Globus pallidus (tissue), 1 donor: ENCODE data around the gene HOXA4.

Experiments used
- DNase-seq: peaks from one replicate; pipeline ENCODE4 v3.0.0-alpha.2; 2015; ENCODE audit warnings: low spot score

Gene HOXA4

DNA sequence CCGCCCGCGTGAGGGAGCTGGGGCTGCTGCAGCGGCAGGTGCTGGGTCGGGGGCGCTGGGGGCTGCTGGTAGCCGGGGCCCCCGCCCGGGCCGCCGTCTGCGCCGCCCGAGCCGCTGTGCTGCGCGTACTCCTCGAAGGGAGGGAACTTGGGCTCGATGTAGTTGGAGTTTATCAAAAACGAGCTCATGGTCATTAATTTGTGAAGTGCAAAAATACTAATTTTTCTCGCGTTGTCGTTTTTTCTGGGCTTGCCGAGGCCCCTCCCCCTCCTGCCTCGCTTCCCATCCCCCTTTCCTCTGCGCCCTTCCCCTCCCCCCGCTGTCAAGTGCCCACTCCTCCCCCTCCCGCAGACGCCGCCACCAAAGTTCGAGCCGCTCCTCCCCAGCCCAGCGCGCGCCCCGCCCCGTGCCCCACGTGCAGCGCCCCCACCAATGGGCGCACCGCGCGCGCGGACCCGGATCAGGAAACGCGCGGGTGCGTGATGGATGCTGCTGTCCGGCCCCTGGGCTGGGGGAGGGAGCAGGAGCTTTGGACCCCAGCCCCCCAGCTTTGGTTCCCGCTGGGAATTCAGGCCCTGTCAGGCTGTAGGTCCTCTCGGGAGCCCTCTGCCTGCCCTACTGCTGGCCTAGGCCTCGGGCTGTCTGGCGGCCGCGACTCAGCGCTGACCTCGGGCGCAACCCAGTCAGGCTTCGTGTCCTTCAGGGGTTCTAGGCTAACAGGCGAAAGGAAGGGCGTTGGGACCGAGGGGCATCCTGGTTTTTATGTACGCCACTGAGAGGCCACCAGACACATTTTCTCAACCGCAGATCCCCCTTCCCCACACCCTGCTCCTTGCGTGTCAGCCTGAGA is at the start of gene HOXA4:
HOXA4 (minus strand) TSS at position 218 of the 850 bp plus-strand sequence; CDS start at position 194, 24 bp downstream.
- DNase-seq: peak; percentile 18

GRCh38 chr7:27179503-27180430 is 49.2 kb upstream of the HOXA4 start:
- no peak for DNase-seq

GRCh38 chr7:27179030-27179429 is 48.5 kb upstream of the HOXA4 start:
- no peak for DNase-seq

DNA sequence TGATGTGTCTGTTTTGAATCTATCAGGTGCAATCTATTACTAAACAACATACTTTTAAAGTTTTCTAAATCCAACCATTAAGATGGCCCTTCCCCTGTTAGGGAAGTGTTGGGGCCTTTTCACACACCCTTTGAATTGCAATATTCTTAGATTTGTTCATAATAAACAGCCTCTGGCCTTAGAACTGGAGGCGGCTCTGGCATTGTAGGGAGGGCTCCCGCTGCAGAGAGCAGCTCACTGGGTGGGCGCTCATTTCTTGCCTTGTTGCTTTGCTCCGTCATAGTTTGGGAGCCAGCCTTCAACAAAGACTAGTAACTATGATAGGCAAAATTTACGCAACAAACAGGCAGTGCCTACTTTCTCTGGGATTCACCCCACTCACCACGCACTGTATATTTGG is 47.8 kb upstream of the HOXA4 start:
- no peak for DNase-seq

DNA sequence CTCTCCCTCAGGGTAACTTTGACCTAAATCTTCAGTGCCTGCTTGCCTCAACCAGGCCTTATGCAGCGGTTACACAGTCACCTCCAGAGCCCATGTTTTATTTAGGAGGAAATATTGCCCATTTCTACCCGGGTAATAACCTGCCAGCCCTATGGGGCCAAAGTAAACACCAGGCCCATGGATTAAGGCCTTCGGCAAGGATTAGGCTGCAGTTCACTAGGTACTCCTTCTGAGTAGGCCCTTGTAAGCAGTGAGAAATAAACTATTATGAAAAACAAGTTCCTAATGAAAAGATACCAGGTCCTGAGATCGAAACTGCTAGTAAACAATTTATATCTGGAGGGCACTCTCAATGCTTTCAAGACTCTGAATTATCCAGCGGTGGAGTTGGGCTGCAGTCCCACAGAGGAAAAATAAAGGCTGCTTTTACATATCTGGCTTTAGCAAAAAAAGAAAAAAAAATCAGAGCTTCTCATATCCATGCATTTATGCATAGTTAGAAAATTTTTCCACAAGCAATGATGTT is 47.3 kb upstream of the HOXA4 start:
- no peak for DNase-seq

- no peak for DNase-seq
These were observed 46.6 kb upstream of the HOXA4 start for GRCh38 chr7:27176962-27177794.

- no peak for DNase-seq
These were observed 45.9 kb upstream of the HOXA4 start for GRCh38 chr7:27176524-27176845.

- DNase-seq: no peak
These were observed 45.3 kb upstream of the HOXA4 start for GRCh38 chr7:27175626-27176523.

- no peak for DNase-seq
These were observed 44.5 kb upstream of the HOXA4 start for GRCh38 chr7:27174874-27175625.

- no peak for DNase-seq
These were observed 43.7 kb upstream of the HOXA4 start, which contains the start of gene HOXA10 for GRCh38 chr7:27173956-27174873. Gene HOXA10 (minus strand): TSS chr7:27174320. CDS start chr7:27174306, 14 bp downstream.

- DNase-seq: no peak
These were observed 43.0 kb upstream of the HOXA4 start for GRCh38 chr7:27173511-27173955.

GRCh38 chr7:27172823-27173510 is 42.4 kb upstream of the HOXA4 start:
- no peak for DNase-seq

DNA sequence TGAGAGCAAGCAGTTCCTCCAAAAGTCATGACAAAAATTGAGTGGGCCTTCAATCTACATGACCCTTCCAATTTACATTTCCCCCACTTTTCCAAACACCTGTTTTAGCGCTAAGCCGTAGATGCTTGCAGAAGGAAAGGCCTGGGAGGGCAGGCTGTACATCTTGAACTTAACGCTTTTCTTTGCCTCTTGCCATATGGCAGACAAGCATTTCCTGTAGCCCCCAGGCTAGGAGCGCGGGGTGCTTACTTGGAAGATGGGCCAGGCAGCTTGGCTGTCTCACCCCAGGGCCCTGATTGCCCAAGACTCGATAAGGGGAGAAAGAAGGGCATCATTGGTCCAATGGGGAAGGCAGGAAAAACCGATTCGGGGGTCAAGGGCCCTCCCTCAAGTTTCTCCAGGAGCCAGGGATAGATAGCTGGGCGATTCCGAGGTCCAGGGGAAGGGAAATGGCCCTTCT is 41.8 kb upstream of the HOXA4 start:
- DNase-seq: no peak

GRCh38 chr7:27171637-27172314 is 41.2 kb upstream of the HOXA4 start:
- DNase-seq: no peak

- no peak for DNase-seq
These were observed 40.7 kb upstream of the HOXA4 start for GRCh38 chr7:27171325-27171636.

- no peak for DNase-seq
These were observed 40.1 kb upstream of the HOXA4 start for GRCh38 chr7:27170426-27171324.
